GM12872 (cell line): Measurements from ENCODE around the gene UBA6.

Source experiments
- TF ChIP-seq, protein P1 (sequence below): IDR thresholded peaks from 3 replicates; pipeline ENCODE4 v1.5.1; 2011; ENCODE audit warnings: low read depth, mild to moderate bottlenecking, low read length, moderate library complexity; ENCODE audit not compliant: insufficient read depth

Gene UBA6

DNA sequence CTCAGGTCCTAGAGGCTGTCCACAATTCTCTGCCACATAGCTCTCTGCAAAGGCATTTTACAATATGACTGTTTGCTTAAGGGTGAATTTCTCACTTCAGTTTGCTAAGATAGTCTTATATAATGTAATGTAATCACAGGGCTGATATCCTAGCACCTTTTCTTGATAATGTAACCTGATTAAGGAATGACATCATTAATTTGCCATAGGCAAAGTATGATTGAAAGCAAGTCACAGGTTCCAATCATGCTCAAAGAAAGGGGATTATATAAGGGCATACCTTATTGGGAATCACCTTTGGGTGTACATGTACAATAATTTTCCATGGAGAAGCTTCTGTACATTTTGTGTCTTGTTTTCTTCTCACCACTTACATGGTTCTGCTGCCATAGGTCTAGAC is 34.4 kb upstream of the UBA6 start:
- TF ChIP-seq, protein P1, sequence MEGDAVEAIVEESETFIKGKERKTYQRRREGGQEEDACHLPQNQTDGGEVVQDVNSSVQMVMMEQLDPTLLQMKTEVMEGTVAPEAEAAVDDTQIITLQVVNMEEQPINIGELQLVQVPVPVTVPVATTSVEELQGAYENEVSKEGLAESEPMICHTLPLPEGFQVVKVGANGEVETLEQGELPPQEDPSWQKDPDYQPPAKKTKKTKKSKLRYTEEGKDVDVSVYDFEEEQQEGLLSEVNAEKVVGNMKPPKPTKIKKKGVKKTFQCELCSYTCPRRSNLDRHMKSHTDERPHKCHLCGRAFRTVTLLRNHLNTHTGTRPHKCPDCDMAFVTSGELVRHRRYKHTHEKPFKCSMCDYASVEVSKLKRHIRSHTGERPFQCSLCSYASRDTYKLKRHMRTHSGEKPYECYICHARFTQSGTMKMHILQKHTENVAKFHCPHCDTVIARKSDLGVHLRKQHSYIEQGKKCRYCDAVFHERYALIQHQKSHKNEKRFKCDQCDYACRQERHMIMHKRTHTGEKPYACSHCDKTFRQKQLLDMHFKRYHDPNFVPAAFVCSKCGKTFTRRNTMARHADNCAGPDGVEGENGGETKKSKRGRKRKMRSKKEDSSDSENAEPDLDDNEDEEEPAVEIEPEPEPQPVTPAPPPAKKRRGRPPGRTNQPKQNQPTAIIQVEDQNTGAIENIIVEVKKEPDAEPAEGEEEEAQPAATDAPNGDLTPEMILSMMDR = no peak

DNA sequence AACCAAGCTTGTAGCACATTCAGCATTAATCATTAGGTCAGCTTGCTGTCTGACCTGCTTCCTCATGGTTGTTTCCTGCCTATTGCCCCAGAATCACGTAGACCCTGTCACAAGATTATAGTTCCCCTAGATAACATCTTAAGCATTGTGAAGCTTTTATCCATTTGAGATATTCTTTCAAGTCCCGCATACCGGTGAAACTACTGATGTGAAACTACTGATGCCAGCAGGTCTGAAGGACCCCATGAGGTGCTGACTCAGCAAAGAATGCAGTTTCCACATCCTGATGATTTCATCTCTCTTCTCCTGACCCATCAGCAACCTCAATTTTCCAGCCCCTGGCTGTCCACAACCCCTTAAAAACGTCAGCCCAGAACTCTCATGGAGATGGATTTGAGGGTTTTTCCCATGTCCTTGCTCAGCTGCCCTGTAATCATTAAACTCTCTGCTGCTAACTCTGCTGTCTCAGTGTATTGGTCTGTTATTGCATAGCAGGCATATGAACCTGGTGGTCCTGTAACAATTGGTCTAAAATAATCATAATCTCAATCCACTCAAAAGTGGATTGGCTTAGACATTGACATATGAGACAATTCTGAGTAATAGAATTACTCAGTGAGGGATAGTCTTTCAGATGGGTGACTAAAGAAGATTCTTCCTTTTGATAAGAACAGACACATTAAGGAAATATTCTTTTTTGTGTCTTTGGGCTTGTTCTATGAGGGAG is 26.3 kb upstream of the UBA6 start:
- TF ChIP-seq, protein P1 = no peak

DNA sequence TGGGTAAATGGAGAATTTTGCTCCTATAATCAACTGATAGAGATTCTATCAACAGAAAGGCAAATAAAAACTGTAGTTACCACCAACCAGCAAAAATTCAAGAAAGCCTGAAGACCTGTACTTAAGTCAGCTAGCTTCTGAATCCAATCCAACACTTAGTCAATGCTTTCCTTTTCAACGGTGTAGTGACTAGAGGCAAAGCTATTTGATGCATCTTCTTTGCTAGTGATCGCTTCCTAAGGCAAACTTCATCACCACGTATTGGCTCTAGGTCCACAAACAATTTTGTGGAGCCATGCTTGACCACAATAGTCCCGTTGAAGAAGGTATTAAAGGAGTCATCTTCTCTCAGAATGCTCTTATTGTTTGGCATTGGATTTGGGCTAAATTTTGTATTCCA is 25.0 kb upstream of the UBA6 start:
- TF ChIP-seq, protein P1 = no peak

DNA sequence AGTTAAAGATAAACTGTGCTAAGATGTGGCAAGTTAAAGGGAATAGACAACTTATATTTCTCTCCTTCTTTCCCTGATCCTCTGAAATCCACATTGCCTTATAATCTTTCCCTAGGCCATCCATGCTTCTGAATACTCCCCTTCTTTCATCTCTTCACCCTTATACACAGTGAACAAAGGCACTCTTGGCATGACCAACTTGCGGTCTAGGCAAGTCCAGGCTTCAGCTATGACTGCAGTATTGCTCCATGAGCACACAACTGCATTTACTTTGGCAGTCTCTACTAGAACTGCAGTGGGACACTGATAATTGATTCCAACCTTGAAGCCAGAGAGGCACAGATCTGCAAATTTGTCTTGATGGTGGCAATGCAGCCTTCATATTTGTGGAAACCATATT is 24.2 kb upstream of the UBA6 start:
- TF ChIP-seq, protein P1 = no peak

DNA sequence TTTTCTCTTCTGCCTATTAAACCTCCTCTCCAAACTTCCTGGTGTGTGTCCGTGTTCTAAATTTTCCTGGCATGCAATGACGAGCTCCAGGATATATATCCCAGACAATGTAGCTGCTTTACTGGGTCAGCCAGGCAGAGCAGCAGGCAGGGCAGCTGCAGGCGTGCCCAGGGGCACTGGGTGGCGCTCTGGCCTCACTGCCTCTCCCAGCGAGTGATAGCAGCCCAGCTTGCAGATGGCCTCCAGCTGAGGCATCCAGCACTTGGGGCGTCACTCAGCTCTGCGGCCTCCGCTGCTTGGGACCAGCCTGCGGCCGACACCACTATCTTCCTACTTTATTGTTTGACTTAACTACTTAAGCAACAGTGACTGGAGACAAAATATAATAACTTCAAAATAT is 23.0 kb upstream of the UBA6 start:
- TF ChIP-seq, protein P1 = peak; percentile 6; the same call in 1 of the 3 replicates

DNA sequence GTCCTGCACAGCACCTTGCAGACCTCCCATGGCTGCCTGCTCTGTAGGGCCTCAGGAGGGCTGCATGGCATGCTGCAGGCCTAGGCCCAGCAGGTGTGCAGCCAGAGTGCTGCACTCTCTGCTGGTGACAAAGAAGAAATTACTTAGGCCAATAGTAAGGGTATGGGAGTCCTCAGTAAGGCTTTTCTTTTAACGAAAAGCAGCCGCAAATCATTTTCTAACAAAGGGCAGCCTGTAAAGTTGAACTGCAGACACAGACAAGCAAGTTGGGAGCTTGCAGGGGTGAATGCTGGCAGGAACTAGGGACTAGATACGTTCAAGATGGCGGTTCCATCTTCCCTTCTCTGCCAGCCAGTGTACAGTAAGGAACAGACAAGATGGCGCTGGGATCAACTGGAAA is 22.4 kb upstream of the UBA6 start:
- TF ChIP-seq, protein P1 = no peak

DNA sequence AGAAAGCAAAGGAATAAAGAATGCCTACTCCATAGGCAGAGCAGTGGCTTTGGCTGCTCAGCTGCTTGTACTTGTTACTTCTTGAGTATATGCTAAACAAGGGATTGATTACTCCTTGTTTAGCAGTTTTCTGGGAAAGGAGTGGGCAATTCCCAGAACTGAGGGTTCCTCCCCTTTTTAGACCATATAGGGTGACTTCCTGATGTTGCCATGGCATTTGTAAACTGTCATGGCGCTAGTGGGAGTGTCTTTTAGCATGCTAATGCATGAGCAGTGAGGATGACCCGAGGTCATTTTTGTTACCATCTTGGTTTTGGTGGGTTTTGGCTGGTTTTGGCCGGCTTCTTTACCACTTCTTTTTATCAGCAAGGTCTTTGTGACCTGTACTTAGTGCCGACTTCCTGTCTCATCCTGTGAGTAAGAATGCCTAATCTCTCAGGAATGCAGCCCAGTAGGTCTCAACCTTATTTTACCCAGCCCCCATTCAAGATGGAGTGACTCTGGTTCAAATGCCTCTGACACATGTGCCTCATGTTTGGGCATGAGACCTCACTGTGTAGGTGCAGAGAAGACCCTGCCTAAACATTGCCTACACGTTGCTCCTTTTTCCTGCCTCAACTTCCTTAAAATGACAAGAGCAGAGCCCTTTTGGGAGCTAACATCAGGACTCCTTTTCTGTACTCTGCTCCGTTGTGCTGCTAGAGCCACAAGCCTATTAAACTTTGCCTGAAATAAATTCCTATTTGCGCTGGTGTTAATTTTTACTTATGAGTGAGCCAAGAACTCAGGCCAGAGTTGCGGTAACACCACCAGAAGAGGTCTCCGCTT is 21.0 kb upstream of the UBA6 start:
- TF ChIP-seq, protein P1 = no peak
